Left colon (tissue), 2 donors: Measurements from ENCODE around the gene OR9I1. TPM values are rescaled to one million over a fixed set of nuclear protein-coding genes. Genes with fewer than 3 reads are reported as not detected.

ENCODE experiments used
- total RNA-seq, 2 donors: library from RNA; stranded (reverse); fragmentation: NEBNext Ultra II Directional; extraction: Animal tissue kit (Norgen Biotek cat#: 25700); gene quantifications; one replicate each; pipeline ENCODE4 v1.2.1, GENCODE V29; 2021
- donor health status: DM: no; HTN: no; CAD: no.
- donor health status: DM: yes; HTN: yes; CAD: no.

Gene OR9I1
- total RNA-seq, 2 donors from 2014 or later = not detected

Other genes with a start within 250 kb of the OR9I1 start
- gene OR9Q1, start 101.6 kb downstream of the OR9I1 start, total RNA-seq = not detected
- not detected for gene OR6Q1, start 94.6 kb downstream of the OR9I1 start, total RNA-seq
- not detected for gene OR9Q2, start 63.5 kb upstream of the OR9I1 start, total RNA-seq
- not detected for gene OR1S2, start 78.6 kb upstream of the OR9I1 start, total RNA-seq
- gene OR1S1, start 87.2 kb upstream of the OR9I1 start, total RNA-seq = not detected
- under 1 TPM in 1 of 2 donors, not detected in 1; 0.27 TPM for gene OR10Q1, start 103.4 kb upstream of the OR9I1 start, total RNA-seq
- not detected for gene OR10W1, start 142.7 kb upstream of the OR9I1 start, total RNA-seq
- not detected for gene OR5B17, start 233.5 kb upstream of the OR9I1 start, total RNA-seq